NB4 (cell line): ENCODE results near the gene EXOSC6.

Experiments
- CTCF ChIP-seq: IDR thresholded peaks from one replicate; pipeline ENCODE4 v1.5.1; 2012; ENCODE audit warnings: low read depth, low read length
- MAX ChIP-seq: IDR thresholded peaks from 2 replicates; pipeline ENCODE4 v1.6.1; 2011; ENCODE audit warnings: low read depth, low read length
- MYC ChIP-seq: IDR thresholded peaks from 2 replicates; pipeline ENCODE4 v1.6.1; 2011; ENCODE audit warnings: low read depth, low read length
- POLR2A ChIP-seq: IDR thresholded peaks from 2 replicates; pipeline ENCODE4 v1.6.1; 2011; ENCODE audit warnings: mild to moderate bottlenecking; ENCODE audit not compliant: insufficient read length; ENCODE audit errors: extremely low read depth

- peak; percentile 50 for TF ChIP-seq CTCF
- no peak for TF ChIP-seq MYC
- no peak for TF ChIP-seq POLR2A
- no peak for TF ChIP-seq MAX
Observed at GRCh38 chr16:70252355-70252988, 732 bp upstream of the EXOSC6 start.
